HEK293 (cell line): ENCODE results near the gene SH3BP5.

Source experiments
- MZF1 ChIP-seq: fragments of 450-650 bp; formaldehyde crosslinking; IDR thresholded peaks from 2 replicates; pipeline ENCODE4 v1.5.1; 2017; ENCODE audit warnings: missing biosample characterization, missing genetic modification characterization, borderline replicate concordance
- PBX3 ChIP-seq: sonication (generic); formaldehyde crosslinking; IDR thresholded peaks from 2 replicates; pipeline ENCODE4 v1.8.1; 2022; ENCODE audit warnings: mild to moderate bottlenecking, moderate library complexity, missing genetic modification reagents
- ZNF112 ChIP-seq: fragments of 450-650 bp; formaldehyde crosslinking; IDR thresholded peaks from 2 replicates; pipeline ENCODE4 v1.5.0; 2017; ENCODE audit warnings: missing biosample characterization, missing genetic modification characterization
- ZNF114 ChIP-seq: fragments of 450-650 bp; formaldehyde crosslinking; IDR thresholded peaks from 2 replicates; pipeline ENCODE4 v1.5.0; 2017; ENCODE audit warnings: missing biosample characterization, missing genetic modification characterization
- ZNF132 ChIP-seq: fragments of 450-650 bp; formaldehyde crosslinking; IDR thresholded peaks from 2 replicates; pipeline ENCODE4 v1.5.1; 2017; ENCODE audit warnings: missing biosample characterization, missing genetic modification characterization, borderline replicate concordance
- ZNF133 ChIP-seq: fragments of 450-650 bp; formaldehyde crosslinking; IDR thresholded peaks from 2 replicates; pipeline ENCODE4 v1.5.1; 2016; ENCODE audit warnings: missing biosample characterization, missing genetic modification characterization
- ZNF18 ChIP-seq: fragments of 450-650 bp; formaldehyde crosslinking; IDR thresholded peaks from 2 replicates; pipeline ENCODE4 v1.5.1; 2016; ENCODE audit warnings: missing biosample characterization, missing genetic modification characterization
- ZNF221 ChIP-seq: fragments of 450-650 bp; formaldehyde crosslinking; IDR thresholded peaks from 2 replicates; pipeline ENCODE4 v1.5.1; 2017; ENCODE audit warnings: missing biosample characterization, missing genetic modification characterization, borderline replicate concordance
- ZNF24 ChIP-seq: fragments of 450-650 bp; formaldehyde crosslinking; IDR thresholded peaks from 2 replicates; pipeline ENCODE4 v1.5.1; 2016; ENCODE audit warnings: missing biosample characterization, missing genetic modification characterization
- ZNF292 ChIP-seq: fragments of 450-650 bp; formaldehyde crosslinking; IDR thresholded peaks from 2 replicates; pipeline ENCODE4 v1.5.1; 2016; ENCODE audit warnings: low read depth, missing biosample characterization, missing genetic modification characterization, borderline replicate concordance
- ZNF302 ChIP-seq: fragments of 450-650 bp; formaldehyde crosslinking; IDR thresholded peaks from 2 replicates; pipeline ENCODE4 v1.5.1; 2016; ENCODE audit warnings: missing biosample characterization, missing genetic modification characterization, low read depth
- ZNF335 ChIP-seq: fragments of 450-650 bp; formaldehyde crosslinking; conservative IDR thresholded peaks from 2 replicates; pipeline ENCODE4 v1.5.1; 2016; ENCODE audit warnings: missing biosample characterization, missing genetic modification characterization
- ZNF362 ChIP-seq: fragments of 450-650 bp; formaldehyde crosslinking; IDR thresholded peaks from 2 replicates; pipeline ENCODE4 v1.5.1; 2016; ENCODE audit warnings: missing biosample characterization, missing genetic modification characterization
- ZNF394 ChIP-seq: fragments of 450-650 bp; formaldehyde crosslinking; IDR thresholded peaks from 2 replicates; pipeline ENCODE4 v1.5.1; 2016; ENCODE audit warnings: missing biosample characterization, missing genetic modification characterization, mild to moderate bottlenecking, moderate library complexity, borderline replicate concordance
- ZNF426 ChIP-seq: fragments of 450-650 bp; formaldehyde crosslinking; IDR thresholded peaks from 2 replicates; pipeline ENCODE4 v1.5.1; 2017; ENCODE audit warnings: missing biosample characterization, missing genetic modification characterization, mild to moderate bottlenecking, inconsistent platforms, moderate library complexity
- ZNF48 ChIP-seq: fragments of 450-650 bp; formaldehyde crosslinking; IDR thresholded peaks from 2 replicates; pipeline ENCODE4 v1.5.1; 2016; ENCODE audit warnings: missing biosample characterization, missing genetic modification characterization
- ZNF501 ChIP-seq: fragments of 450-650 bp; formaldehyde crosslinking; IDR thresholded peaks from 2 replicates; pipeline ENCODE4 v1.5.1; 2016; ENCODE audit warnings: missing biosample characterization, missing genetic modification characterization
- ZNF544 ChIP-seq: fragments of 450-650 bp; formaldehyde crosslinking; IDR thresholded peaks from 2 replicates; pipeline ENCODE4 v1.5.0; 2017; ENCODE audit warnings: missing biosample characterization, missing genetic modification characterization
- ZNF560 ChIP-seq: fragments of 450-650 bp; formaldehyde crosslinking; IDR thresholded peaks from 2 replicates; pipeline ENCODE4 v1.5.1; 2017; ENCODE audit warnings: missing biosample characterization, missing genetic modification characterization, borderline replicate concordance
- ZNF600 ChIP-seq: fragments of 450-650 bp; formaldehyde crosslinking; IDR thresholded peaks from 2 replicates; pipeline ENCODE4 v1.5.1; 2016; ENCODE audit warnings: missing biosample characterization, missing genetic modification characterization
- ZNF639 ChIP-seq: fragments of 450-650 bp; formaldehyde crosslinking; IDR thresholded peaks from 2 replicates; pipeline ENCODE4 v1.5.1; 2016; ENCODE audit warnings: missing biosample characterization, missing genetic modification characterization
- ZNF707 ChIP-seq: fragments of 450-650 bp; formaldehyde crosslinking; IDR thresholded peaks from 2 replicates; pipeline ENCODE4 v1.5.1; 2016; ENCODE audit warnings: missing biosample characterization, missing genetic modification characterization
- TF ChIP-seq, protein P1 (sequence below): fragments of 450-650 bp; formaldehyde crosslinking; IDR thresholded peaks from 2 replicates; pipeline ENCODE4 v1.5.1; 2016; ENCODE audit warnings: missing biosample characterization, missing genetic modification characterization
- TF ChIP-seq, protein P2 (sequence below): fragments of 450-650 bp; formaldehyde crosslinking; IDR thresholded peaks from 2 replicates; pipeline ENCODE4 v1.5.1; 2017; ENCODE audit warnings: missing biosample characterization, missing genetic modification characterization
- TF ChIP-seq, protein P3 (sequence below): fragments of 450-650 bp; IDR thresholded peaks from 2 replicates; pipeline ENCODE4 v1.5.1; 2018; ENCODE audit warnings: missing biosample characterization, missing genetic modification characterization
- TF ChIP-seq, protein P4 (sequence below): fragments of 450-650 bp; formaldehyde crosslinking; IDR thresholded peaks from 2 replicates; pipeline ENCODE4 v1.5.1; 2016; ENCODE audit warnings: missing biosample characterization, missing genetic modification characterization, borderline replicate concordance

Gene SH3BP5

GRCh38 chr3:15300323-15301078 lies 31.9 kb downstream of the SH3BP5 start (continued):
- TF ChIP-seq ZNF48 (no peak), ZNF292 (tag by site-specific recombination) (no peak), ZNF335 (peak; percentile 88), ZNF221 (tag by site-specific recombination) (no peak), ZNF544 (tag by site-specific recombination) (no peak), ZNF114 (tag by site-specific recombination) (no peak), ZNF639 (tag by site-specific recombination) (peak; percentile 57; the same call in 1 of the 2 replicates), MZF1 (peak; percentile 97), ZNF133 (tag by site-specific recombination) (no peak), ZNF24 (tag by site-specific recombination) (peak; percentile 55; the same call in 1 of the 2 replicates), ZNF112 (tag by site-specific recombination) (no peak), ZNF600 (no peak), ZNF302 (tag by site-specific recombination) (no peak), ZNF707 (tag by site-specific recombination) (no peak), ZNF132 (tag by site-specific recombination) (no peak), ZNF560 (tag by site-specific recombination) (no peak), ZNF394 (tag by site-specific recombination) (0 out of 2 replicates have a peak, but pooled peaks have one; percentile 14), ZNF501 (no peak), PBX3 (CRISPR knock-in tag) (no peak), ZNF362 (tag by site-specific recombination) (no peak), ZNF426 (tag by site-specific recombination) (no peak), ZNF18 (tag by site-specific recombination) (no peak)
- TF ChIP-seq, protein P1, sequence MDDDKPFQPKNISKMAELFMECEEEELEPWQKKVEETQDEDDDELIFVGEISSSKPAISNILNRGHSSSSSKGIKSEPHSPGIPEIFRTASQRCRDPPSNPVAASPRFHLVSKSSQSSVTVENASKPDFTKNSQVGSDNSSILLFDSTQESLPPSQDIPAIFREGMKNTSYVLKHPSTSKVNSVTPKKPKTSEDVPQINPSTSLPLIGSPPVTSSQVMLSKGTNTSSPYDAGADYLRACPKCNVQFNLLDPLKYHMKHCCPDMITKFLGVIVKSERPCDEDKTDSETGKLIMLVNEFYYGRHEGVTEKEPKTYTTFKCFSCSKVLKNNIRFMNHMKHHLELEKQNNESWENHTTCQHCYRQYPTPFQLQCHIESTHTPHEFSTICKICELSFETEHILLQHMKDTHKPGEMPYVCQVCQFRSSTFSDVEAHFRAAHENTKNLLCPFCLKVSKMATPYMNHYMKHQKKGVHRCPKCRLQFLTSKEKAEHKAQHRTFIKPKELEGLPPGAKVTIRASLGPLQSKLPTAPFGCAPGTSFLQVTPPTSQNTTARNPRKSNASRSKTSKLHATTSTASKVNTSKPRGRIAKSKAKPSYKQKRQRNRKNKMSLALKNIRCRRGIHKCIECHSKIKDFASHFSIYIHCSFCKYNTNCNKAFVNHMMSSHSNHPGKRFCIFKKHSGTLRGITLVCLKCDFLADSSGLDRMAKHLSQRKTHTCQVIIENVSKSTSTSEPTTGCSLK, result no peak
- TF ChIP-seq, protein P2, sequence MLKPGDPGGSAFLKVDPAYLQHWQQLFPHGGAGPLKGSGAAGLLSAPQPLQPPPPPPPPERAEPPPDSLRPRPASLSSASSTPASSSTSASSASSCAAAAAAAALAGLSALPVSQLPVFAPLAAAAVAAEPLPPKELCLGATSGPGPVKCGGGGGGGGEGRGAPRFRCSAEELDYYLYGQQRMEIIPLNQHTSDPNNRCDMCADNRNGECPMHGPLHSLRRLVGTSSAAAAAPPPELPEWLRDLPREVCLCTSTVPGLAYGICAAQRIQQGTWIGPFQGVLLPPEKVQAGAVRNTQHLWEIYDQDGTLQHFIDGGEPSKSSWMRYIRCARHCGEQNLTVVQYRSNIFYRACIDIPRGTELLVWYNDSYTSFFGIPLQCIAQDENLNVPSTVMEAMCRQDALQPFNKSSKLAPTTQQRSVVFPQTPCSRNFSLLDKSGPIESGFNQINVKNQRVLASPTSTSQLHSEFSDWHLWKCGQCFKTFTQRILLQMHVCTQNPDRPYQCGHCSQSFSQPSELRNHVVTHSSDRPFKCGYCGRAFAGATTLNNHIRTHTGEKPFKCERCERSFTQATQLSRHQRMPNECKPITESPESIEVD (tag by site-specific recombination), result no peak
- TF ChIP-seq, protein P3, sequence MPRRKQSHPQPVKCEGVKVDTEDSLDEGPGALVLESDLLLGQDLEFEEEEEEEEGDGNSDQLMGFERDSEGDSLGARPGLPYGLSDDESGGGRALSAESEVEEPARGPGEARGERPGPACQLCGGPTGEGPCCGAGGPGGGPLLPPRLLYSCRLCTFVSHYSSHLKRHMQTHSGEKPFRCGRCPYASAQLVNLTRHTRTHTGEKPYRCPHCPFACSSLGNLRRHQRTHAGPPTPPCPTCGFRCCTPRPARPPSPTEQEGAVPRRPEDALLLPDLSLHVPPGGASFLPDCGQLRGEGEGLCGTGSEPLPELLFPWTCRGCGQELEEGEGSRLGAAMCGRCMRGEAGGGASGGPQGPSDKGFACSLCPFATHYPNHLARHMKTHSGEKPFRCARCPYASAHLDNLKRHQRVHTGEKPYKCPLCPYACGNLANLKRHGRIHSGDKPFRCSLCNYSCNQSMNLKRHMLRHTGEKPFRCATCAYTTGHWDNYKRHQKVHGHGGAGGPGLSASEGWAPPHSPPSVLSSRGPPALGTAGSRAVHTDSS (tag by site-specific recombination), result no peak
- TF ChIP-seq, protein P4, sequence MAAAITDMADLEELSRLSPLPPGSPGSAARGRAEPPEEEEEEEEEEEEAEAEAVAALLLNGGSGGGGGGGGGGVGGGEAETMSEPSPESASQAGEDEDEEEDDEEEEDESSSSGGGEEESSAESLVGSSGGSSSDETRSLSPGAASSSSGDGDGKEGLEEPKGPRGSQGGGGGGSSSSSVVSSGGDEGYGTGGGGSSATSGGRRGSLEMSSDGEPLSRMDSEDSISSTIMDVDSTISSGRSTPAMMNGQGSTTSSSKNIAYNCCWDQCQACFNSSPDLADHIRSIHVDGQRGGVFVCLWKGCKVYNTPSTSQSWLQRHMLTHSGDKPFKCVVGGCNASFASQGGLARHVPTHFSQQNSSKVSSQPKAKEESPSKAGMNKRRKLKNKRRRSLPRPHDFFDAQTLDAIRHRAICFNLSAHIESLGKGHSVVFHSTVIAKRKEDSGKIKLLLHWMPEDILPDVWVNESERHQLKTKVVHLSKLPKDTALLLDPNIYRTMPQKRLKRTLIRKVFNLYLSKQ, result no peak
